GM23338 (cell line): ENCODE results near the gene OR2T6. TPM values are rescaled to one million over a fixed set of nuclear protein-coding genes. Genes with fewer than 3 reads are reported as not detected.

Source experiments
- ATAC-seq: fragments of 200-7000 bp; cut with Tn5 transposase; 3 replicates; pipeline ENCODE4 v1.9.1; 2020
- DNase-seq: peaks from one replicate; pipeline ENCODE4 v3.0.0-alpha.2; 2015; ENCODE audit warnings: low spot score
- H2AFZ ChIP-seq: fragments of 200-600 bp; sonication (generic); 2 replicates; pipeline ENCODE4 v1.8.0; 2016; ENCODE audit warnings: antibody characterized with exemption, mild to moderate bottlenecking, moderate library complexity
- H3F3A ChIP-seq: fragments of 200-600 bp; sonication (generic); replicated peaks from 2 replicates; pipeline ENCODE4 v1.8.0; 2017; ENCODE audit warnings: antibody characterized with exemption, mixed run types, low read depth
- H3K27ac ChIP-seq: fragments of 200-600 bp; sonication (generic); 2 replicates; pipeline ENCODE4 v1.6.1; 2016; ENCODE audit warnings: low read depth
- H3K27me3 ChIP-seq: fragments of 200-600 bp; sonication (generic); 2 replicates; pipeline ENCODE4 v1.8.0; 2016; ENCODE audit warnings: mild to moderate bottlenecking, mixed run types, moderate library complexity; ENCODE audit not compliant: insufficient read depth
- H3K36me3 ChIP-seq: fragments of 200-600 bp; sonication (generic); 2 replicates; pipeline ENCODE4 v1.8.0; 2016; ENCODE audit warnings: mild to moderate bottlenecking; ENCODE audit not compliant: insufficient read depth
- H3K4me1 ChIP-seq: fragments of 200-600 bp; sonication (generic); 2 replicates; pipeline ENCODE4 v1.8.0; 2016; ENCODE audit warnings: mild to moderate bottlenecking, moderate library complexity; ENCODE audit not compliant: insufficient read depth
- H3K4me2 ChIP-seq: fragments of 200-600 bp; sonication (generic); 2 replicates; pipeline ENCODE4 v1.7.1; 2017; ENCODE audit warnings: mixed run types
- H3K4me3 ChIP-seq: fragments of 200-600 bp; sonication (generic); 2 replicates; pipeline ENCODE4 v1.6.1; 2016; ENCODE audit warnings: mixed run types
- H3K79me2 ChIP-seq: fragments of 200-600 bp; sonication (generic); replicated peaks from 2 replicates; pipeline ENCODE4 v1.8.0; 2017; ENCODE audit warnings: mild to moderate bottlenecking; ENCODE audit not compliant: insufficient read depth
- H3K9me2 ChIP-seq: fragments of 200-600 bp; sonication (generic); 2 replicates; pipeline ENCODE4 v1.8.0; 2017; ENCODE audit not compliant: insufficient read depth
- H4K20me1 ChIP-seq: fragments of 200-600 bp; sonication (generic); replicated peaks from 2 replicates; pipeline ENCODE4 v1.8.0; 2017; ENCODE audit warnings: mild to moderate bottlenecking; ENCODE audit not compliant: insufficient read depth
- H3K27ac Mint-ChIP-seq: 2 replicates; pipeline ENCODE4 v1.8.0; 2020; ENCODE audit warnings: inconsistent platforms, mild to moderate bottlenecking, moderate library complexity, mixed read lengths
- H3K27me3 Mint-ChIP-seq: 3 replicates; pipeline ENCODE4 v1.8.0; 2022; ENCODE audit warnings: low read depth, mild to moderate bottlenecking, moderate library complexity, mixed read lengths, inconsistent platforms; ENCODE audit not compliant: insufficient read depth, poor library complexity
- H3K36me3 Mint-ChIP-seq: 3 replicates; pipeline ENCODE4 v1.8.0; 2021; ENCODE audit warnings: low read depth, mild to moderate bottlenecking, inconsistent platforms, moderate library complexity, mixed read lengths
- H3K4me1 Mint-ChIP-seq: 3 replicates; pipeline ENCODE4 v1.8.0; 2020; ENCODE audit warnings: mild to moderate bottlenecking, inconsistent platforms, mixed read lengths
- H3K4me3 Mint-ChIP-seq: 3 replicates; pipeline ENCODE4 v1.8.0; 2021; ENCODE audit warnings: moderate library complexity, mild to moderate bottlenecking, inconsistent platforms, mixed read lengths
- H3K9me3 Mint-ChIP-seq: 3 replicates; pipeline ENCODE4 v1.8.0; 2020; ENCODE audit warnings: moderate library complexity, mild to moderate bottlenecking, inconsistent platforms, mixed read lengths
- CREB1 ChIP-seq: fragments of 250-450 bp; sonication (Bioruptor Pico); IDR thresholded peaks from 2 replicates; pipeline ENCODE4 v1.5.0; 2020; ENCODE audit warnings: low read depth, mild to moderate bottlenecking, moderate library complexity
- CTCF ChIP-seq, 2 experiments: fragments of 200-600 bp in 1 of 2; sonication (generic) in 1 of 2; conservative IDR thresholded peaks; 2 replicates each; pipeline versions ENCODE4 v1.5.1 to v1.6.1; 2016 to 2017; ENCODE audit warnings: antibody characterized with exemption in 2 of 2, low read depth in 2 of 2, mild to moderate bottlenecking in 2 of 2, moderate library complexity in 1 of 2
- EZH2 ChIP-seq: fragments of 200-600 bp; sonication (generic); IDR thresholded peaks from one replicate; pipeline ENCODE4 v1.8.0; 2017; ENCODE audit warnings: antibody characterized with exemption, mild to moderate bottlenecking, low read depth; ENCODE audit not compliant: unreplicated experiment
- EZH2phosphoT487 ChIP-seq: fragments of 200-600 bp; sonication (generic); IDR thresholded peaks from one replicate; pipeline ENCODE4 v1.8.1; 2018; ENCODE audit warnings: antibody characterized with exemption; ENCODE audit not compliant: unreplicated experiment
- JUNB ChIP-seq: IDR thresholded peaks from one replicate; pipeline ENCODE4 v1.6.1; 2016; ENCODE audit warnings: antibody characterized with exemption; ENCODE audit not compliant: unreplicated experiment
- NANOG ChIP-seq: IDR thresholded peaks from 2 replicates; pipeline ENCODE4 v1.6.1; 2016; ENCODE audit warnings: antibody characterized with exemption, borderline replicate concordance
- POLR2AphosphoS5 ChIP-seq: IDR thresholded peaks from 2 replicates; pipeline ENCODE4 v1.6.1; 2016; ENCODE audit warnings: antibody characterized with exemption, low read depth
- REST ChIP-seq: IDR thresholded peaks from one replicate; pipeline ENCODE4 v1.6.1; 2018; ENCODE audit warnings: antibody characterized with exemption; ENCODE audit not compliant: unreplicated experiment
- STAT1 ChIP-seq: IDR thresholded peaks from one replicate; pipeline ENCODE4 v1.6.1; 2016; ENCODE audit warnings: antibody characterized with exemption; ENCODE audit not compliant: unreplicated experiment
- ZNF114 ChIP-seq: fragments of 250-450 bp; sonication (Bioruptor Pico); IDR thresholded peaks from 2 replicates; pipeline ENCODE4 v1.5.0; 2020; ENCODE audit warnings: mild to moderate bottlenecking, moderate library complexity
- ZNF331 ChIP-seq: fragments of 250-450 bp; sonication (Bioruptor Pico); IDR thresholded peaks from 2 replicates; pipeline ENCODE4 v1.5.0; 2020; ENCODE audit warnings: low read depth, mild to moderate bottlenecking, moderate library complexity
- ZNF462 ChIP-seq: fragments of 250-450 bp; sonication (Bioruptor Pico); IDR thresholded peaks from 2 replicates; pipeline ENCODE4 v1.5.0; 2020; ENCODE audit warnings: mild to moderate bottlenecking, moderate library complexity
- polyA plus RNA-seq: library from polyadenylated mRNA; unstranded; fragments of >200 nt; fragmentation: Nextera tagmentation; extraction: Ambion mirVana; gene quantifications from 2 replicates; pipeline ENCODE4 v1.2.1, GENCODE V29; 2016
- total RNA-seq: library from RNA; depleted of rRNA; stranded (reverse); fragments of >200 nt; shearing (Covaris generic); gene quantifications from 2 replicates; pipeline ENCODE4 v1.2.3, GENCODE V29; 2014

Gene OR2T6
- total and polyA plus RNA-seq, 2 experiments from 2014 or later = not detected

GRCh38 chr1:248373761-248374160 lies 1.8 kb upstream of the OR2T6 start:
- Histone ChIP-seq H3K4me2 (no peak overlapping the region), H4K20me1 (no peaks in the 10 kb centered on the region), H3F3A (no peaks in the 10 kb centered on the region), H3K79me2 (no peaks in the 10 kb centered on the region), H3K4me1 (no peaks in the 10 kb centered on the region), H3K36me3 (0 out of 2 replicates have a peak, but pooled peaks cover 8% of the 10 kb centered on the region), H3K4me3 (no peak overlapping the region), H3K27ac (no peak overlapping the region), H3K9me2 (no peaks in the 10 kb centered on the region), H3K27me3 (no peaks in the 10 kb centered on the region), H2AFZ (no peak overlapping the region)
- H3K9me3 Mint-ChIP-seq = peaks cover 96% of the 10 kb centered on the region
- no peak for ATAC-seq
- H3K27me3 Mint-ChIP-seq = no peaks in the 10 kb centered on the region
- no peak for DNase-seq
- TF ChIP-seq POLR2AphosphoS5 = no peak
- no peak for TF ChIP-seq ZNF331 (CRISPR knock-in tag)
- no peak for TF ChIP-seq ZNF114 (CRISPR knock-in tag)
- TF ChIP-seq ZNF462 (CRISPR knock-in tag) = no peak
- no peak for TF ChIP-seq EZH2phosphoT487
- TF ChIP-seq CREB1 (CRISPR knock-in tag) = no peak
- no peak for TF ChIP-seq JUNB
- no peak for TF ChIP-seq CTCF (conservative IDR thresholded peaks at IDR 0.05; ENCODE audit: low read depth in 2 of 2)
- no peak for TF ChIP-seq NANOG
- no peak for TF ChIP-seq EZH2
- no peak for TF ChIP-seq REST
- no peak for TF ChIP-seq STAT1
- peaks cover 40% of the 10 kb centered on the region for H3K36me3 Mint-ChIP-seq
- H3K27ac Mint-ChIP-seq = no peak overlapping the region
- no peaks in the 10 kb centered on the region for H3K4me1 Mint-ChIP-seq
- H3K4me3 Mint-ChIP-seq = no peak overlapping the region
